ENCODE data around the gene OR2Y1.
"Not testable (repeated sequence)": the region's sequence is repeated elsewhere in the genome, so short reads cannot be mapped to it uniquely, and the experiment has no call there.

The OR2Y1 gene

DNA sequence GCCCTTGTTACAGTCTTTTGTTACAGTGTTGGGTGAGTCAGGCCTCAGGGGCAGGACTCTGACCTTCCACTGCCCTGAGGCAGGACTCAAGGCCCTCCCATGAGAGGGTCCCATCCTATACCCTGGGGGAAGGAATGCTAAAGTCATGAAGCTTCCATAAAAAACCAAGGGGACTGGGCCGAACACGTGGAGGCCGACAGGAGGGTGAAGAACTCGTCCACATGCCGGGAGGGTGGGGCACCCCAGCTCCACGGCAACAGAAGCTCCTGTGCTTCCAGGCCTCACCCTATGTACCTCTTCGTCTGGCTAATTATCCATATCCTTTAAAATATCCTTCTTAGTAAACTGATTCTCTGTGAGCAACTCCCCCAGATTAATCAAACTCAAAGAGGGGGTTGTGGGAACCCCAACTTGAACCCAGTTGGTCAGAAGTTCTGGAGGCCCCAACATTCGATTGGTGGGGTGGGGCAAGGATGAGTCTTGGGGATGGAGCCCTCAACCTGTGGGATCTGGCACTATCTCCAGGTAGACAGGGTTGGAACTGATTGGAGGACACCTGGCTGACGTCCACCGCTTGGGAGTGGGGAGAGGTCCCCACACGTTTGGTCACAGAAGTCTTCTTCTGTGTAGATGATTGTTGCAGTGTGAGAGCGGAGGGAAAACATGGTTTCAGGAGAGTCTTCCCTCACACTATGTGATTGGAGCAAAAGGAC is 43.6 kb upstream of the OR2Y1 start:
- no peak overlapping the region for H3K27ac ChIP-seq
- TF ChIP-seq, protein P1, sequence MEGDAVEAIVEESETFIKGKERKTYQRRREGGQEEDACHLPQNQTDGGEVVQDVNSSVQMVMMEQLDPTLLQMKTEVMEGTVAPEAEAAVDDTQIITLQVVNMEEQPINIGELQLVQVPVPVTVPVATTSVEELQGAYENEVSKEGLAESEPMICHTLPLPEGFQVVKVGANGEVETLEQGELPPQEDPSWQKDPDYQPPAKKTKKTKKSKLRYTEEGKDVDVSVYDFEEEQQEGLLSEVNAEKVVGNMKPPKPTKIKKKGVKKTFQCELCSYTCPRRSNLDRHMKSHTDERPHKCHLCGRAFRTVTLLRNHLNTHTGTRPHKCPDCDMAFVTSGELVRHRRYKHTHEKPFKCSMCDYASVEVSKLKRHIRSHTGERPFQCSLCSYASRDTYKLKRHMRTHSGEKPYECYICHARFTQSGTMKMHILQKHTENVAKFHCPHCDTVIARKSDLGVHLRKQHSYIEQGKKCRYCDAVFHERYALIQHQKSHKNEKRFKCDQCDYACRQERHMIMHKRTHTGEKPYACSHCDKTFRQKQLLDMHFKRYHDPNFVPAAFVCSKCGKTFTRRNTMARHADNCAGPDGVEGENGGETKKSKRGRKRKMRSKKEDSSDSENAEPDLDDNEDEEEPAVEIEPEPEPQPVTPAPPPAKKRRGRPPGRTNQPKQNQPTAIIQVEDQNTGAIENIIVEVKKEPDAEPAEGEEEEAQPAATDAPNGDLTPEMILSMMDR (conservative IDR thresholded peaks at IDR 0.05) = no peak

DNA sequence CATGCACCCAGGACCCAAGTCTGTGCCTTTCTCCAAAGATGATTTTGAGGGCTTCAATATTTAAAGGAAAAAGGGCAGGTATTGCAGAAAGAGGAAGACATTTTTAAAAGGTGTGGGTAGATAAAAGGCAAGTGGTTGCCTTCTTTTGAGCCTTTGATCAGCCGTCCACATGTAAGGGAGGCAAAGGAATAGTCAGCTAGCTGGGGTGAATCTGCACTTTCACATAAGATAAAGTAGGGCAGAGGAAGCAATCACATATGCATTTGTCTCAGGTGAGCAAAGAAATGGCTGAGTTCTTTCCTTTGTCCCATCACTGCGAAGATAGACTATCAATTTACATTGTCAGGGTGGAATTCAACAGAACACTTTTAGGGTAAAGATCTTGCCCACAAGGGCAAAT is 42.9 kb upstream of the OR2Y1 start:
- no peak overlapping the region for H3K27ac ChIP-seq
- TF ChIP-seq, protein P1 (conservative IDR thresholded peaks at IDR 0.05) = no peak

DNA sequence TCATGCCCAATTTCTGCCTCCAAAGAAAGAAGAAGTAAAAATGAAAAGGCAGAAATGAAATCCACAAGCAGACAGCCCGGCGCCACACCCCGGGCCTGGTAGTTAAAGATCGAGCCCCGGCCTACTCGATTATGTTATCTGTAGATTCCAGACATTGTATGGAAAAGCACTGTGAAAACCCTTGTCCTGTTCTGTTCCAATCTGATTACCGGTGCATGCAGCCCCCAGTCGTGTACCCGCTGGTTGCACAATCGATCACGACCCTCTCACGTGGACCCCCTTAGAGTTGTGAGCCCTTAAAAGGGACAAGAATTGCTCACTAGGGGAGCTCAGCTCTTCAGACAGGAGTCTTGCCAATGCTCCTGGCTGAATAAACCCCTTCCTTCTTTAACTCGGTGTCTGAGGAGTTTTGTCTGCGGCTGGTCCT is 42.1 kb upstream of the OR2Y1 start:
- not testable (repeated sequence) for H3K27ac ChIP-seq

DNA sequence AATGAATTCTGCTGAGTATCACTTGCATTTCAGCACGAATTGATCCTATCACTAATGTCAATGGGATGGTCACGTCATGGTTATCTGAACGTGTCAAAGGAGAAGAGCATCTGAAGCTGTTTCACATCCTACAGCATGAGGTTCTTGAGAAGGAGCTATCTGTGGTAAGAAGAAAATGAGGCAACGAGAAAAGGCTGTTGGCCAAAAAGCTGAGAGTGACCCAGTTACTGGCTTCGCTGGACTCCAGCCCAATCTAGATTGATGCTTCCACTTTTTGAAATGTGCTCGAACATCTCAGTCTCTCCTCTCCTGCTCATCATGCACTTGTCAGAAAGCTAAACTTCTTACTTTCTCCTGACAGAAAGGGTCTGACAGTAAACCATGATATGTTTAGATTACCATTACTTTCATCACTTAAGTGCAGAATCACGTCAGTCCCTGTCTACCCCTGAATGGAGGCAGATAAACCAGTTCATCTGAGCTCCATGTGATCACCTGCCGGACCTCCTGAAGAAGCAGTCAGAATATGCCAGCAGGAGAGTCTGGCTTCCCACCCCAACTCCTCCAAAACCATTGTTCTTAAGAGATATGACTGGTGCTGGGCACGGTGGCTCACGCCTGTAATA is 40.2 kb upstream of the OR2Y1 start:
- TF ChIP-seq, protein P1 (conservative IDR thresholded peaks at IDR 0.05) = no peak
- no peak overlapping the region for H3K27ac ChIP-seq

DNA sequence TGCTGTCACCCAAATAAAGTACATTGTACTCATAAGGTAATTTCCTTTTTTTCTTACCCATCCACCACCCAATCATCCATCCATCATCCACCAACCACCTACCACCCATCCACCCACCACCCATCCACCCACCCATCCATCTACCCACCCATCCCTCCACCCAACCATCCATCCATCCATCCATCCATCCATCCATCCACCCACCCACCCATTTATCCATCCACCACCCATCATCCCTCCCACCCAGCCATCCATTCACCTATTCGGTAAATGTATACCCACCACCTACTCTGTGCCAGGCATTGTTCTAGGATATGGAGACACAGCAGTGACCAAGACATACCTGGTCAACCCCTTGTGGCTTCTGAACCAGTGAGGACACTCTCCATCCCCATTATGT is 37.6 kb upstream of the OR2Y1 start:
- TF ChIP-seq, protein P1 (conservative IDR thresholded peaks at IDR 0.05) = no peak
- H3K27ac ChIP-seq = no peak overlapping the region

DNA sequence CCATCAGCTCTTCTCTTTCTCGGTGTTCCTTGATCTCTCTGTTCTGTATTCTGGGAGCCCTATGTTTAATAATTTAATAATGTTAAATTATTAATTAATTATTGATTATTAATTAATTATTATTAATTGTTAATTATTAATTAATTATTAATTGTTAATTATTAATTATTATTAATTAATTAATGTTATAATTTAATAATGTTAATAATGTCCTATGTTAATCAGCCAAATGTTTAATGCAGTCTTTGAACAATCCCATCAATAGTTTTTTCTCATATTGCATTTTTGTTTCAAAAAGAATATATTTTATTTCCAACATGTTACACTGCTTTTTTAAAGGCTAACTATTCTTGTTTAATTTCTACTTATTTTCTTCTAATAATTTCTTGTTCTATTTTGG is 36.5 kb upstream of the OR2Y1 start:
- no peak overlapping the region for H3K27ac ChIP-seq
- TF ChIP-seq, protein P1 (conservative IDR thresholded peaks at IDR 0.05) = no peak

DNA sequence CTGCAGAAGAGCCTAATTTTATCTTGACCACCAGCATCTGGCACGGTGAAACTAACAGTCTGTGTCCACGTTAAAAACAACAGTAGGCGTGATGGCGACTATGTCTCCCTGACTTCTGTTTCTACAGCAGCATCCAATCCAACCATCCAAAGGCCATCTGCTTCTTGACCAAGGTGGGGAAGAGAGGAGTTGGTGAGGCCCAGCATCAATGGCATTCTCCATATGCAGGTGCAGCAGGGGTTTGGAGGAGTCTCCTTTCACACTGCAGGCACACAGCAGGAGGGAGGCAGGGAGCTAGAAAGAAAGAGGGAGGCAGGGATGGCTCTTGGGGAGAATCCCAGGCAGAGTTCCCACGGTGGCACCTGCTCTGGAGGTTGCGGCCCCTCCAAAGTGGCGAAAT is 35.8 kb upstream of the OR2Y1 start:
- TF ChIP-seq, protein P1 (conservative IDR thresholded peaks at IDR 0.05) = no peak
- H3K27ac ChIP-seq = no peak overlapping the region

DNA sequence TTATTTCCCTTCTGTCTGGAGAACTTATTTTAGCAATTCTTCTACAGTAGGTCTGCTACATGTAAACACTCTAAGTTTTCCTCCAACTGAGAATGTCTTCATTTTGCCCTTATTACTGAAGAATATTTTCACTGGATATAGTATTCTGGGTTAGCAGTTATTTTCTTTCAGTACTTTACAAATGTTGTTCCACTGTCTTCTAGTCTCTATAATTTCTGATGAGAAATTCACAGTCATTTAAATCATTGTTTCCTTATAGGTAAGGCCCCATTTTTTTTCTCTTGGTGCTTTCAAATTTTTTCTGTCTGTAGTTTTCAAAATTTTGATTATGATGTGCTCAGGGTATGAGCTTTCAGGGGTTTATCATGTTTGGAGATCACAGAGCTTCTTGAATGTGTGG is 32.0 kb upstream of the OR2Y1 start:
- TF ChIP-seq, protein P1 (conservative IDR thresholded peaks at IDR 0.05) = no peak
- no peak overlapping the region for H3K27ac ChIP-seq
